NCI-H187 treated with DMSO at 0.1 percent for 48 hours (cell line): ENCODE results near the gene MELTF.
A peak's percentile ranks its signal among the peaks of the same experiment; 100 is the strongest.

Experiments
- DNase-seq: peaks from one replicate; lab custom pipeline; 2025; lab: John Stamatoyannopoulos, UW

The MELTF gene

DNA sequence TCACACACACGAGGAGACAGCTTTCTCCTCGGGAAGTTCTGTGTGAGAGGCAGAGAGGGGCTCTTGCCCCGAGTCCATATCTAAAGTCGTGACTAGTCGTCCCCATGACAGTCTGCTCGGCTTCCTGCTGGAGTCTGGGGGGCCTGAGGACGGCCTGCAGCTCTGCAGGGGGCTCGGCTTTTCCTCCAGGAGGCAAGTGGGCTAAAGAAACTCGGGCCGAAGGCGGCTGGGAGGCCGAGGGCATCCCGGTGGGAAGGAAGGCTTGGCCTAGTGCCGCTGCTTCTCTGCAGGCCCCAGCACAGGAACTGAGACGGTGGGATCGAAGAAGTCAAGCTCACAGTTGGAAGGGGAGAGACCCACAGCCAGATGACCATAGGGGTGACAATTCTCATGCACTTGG, 35.6 kb downstream of the MELTF start:
- no peak for DNase-seq

- no peak for DNase-seq
Observed at GRCh38 chr3:196992461-196993065, 37.1 kb downstream of the MELTF start.

GRCh38 chr3:196991581-196992460, 37.8 kb downstream of the MELTF start:
- DNase-seq = no peak

GRCh38 chr3:196990601-196991007, 39.0 kb downstream of the MELTF start:
- no peak for DNase-seq

GRCh38 chr3:196989721-196990262, 39.8 kb downstream of the MELTF start:
- peak; percentile 37 for DNase-seq

DNA sequence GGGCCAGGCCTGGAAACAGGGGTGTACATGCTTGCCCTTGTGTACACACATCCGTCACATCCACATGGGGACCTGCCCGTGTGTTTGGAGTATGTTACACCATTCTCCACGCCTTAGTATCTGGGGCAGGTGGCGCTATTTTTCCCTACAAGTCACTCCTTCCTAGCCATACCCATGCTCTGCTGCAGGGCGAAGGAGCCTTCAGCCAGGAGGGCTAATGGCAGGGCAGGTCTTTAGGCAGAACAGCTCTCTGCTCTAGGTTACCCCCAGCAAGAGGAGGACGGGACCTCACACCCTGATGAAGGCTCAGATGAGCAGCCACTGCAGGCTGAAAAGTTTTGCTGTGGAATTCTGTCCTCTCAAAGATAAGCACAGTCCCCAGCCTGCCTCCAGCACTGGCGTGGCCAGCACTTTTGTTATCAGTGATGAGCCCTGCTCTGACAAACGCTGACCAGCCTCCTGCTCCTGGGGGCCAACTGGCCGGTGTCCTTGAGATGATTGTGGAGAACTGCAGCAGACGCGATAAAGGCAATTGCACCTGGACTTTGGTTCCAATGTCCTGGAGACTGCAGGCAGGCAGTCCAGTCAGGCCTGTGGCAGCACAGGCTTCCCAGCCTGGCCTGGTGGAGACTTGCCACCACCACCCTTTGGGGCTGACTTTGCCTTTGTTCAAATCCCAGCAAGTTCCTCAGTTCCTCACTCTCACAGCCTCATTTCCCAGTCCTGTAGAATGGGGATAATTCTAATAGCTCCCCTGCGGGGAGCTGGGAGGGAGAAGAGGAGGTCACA, 41.2 kb downstream of the MELTF start:
- DNase-seq = no peak

DNA sequence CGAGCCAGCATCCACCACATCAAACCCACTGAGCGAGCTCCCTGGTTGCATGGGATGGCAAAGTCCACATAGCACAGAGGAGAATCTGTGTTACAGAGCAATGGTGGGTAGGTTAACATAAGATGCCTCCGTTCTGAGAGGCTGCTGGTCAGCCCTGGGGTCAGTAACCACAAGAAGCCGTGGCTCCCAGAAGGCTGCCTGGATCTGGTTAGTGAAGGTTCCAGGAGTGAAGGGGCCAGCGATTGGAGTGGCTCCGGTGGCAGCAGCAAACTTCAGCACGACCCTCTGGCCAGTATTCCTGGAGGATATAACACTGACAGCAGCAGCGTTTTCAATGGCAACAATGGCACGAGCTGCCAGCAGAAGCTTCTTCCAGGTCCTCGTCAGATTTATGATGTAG, 42.6 kb downstream of the MELTF start:
- no peak for DNase-seq

- no peak for DNase-seq
Observed at GRCh38 chr3:196985954-196986885, 43.4 kb downstream of the MELTF start.

GRCh38 chr3:196985298-196985697, 44.3 kb downstream of the MELTF start:
- DNase-seq = no peak

- DNase-seq = no peak
Observed at GRCh38 chr3:196983186-196983585, 46.4 kb downstream of the MELTF start.

DNA sequence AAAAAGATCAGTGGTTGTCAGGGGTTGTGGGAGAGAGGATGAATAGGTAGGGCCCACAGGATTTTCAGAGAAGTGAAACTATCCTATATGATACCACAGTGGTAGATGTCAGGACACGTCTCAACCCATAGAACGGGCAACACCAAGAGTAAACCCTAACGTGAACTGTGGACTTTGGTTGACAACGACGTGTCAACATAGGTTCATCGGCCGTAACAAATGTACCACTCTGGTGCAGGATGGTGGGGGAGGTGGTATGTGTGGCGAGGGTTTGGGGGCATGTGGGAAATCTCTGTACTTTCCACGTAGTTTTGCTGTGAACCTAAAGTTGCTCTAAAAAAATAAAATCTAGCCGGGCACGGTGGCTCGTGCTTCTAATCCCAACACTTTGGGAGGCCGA, 48.0 kb downstream of the MELTF start:
- DNase-seq = no peak

GRCh38 chr3:196979545-196979944, 50.1 kb downstream of the MELTF start:
- DNase-seq = no peak

DNA sequence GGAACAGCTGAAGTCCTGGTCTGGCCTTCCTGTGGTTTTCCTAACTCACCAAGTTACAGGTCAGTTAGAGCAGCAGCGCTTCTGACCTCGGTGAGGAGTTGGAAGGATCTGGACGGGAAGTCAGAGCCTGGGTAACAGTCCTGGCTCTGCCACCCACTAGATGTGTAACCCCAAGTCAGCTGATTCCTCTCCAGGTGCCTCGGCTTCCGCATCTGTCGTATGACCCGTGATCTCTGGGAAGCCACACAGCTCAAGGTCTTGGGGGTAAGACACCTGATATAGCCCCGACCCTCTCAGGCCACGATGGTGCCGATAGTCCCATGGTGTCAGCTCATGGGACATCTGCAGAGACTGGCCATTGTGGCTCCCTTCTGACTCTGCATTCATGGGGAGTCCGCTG, 52.7 kb downstream of the MELTF start:
- no peak for DNase-seq

GRCh38 chr3:196975349-196975748, 54.3 kb downstream of the MELTF start:
- no peak for DNase-seq

DNA sequence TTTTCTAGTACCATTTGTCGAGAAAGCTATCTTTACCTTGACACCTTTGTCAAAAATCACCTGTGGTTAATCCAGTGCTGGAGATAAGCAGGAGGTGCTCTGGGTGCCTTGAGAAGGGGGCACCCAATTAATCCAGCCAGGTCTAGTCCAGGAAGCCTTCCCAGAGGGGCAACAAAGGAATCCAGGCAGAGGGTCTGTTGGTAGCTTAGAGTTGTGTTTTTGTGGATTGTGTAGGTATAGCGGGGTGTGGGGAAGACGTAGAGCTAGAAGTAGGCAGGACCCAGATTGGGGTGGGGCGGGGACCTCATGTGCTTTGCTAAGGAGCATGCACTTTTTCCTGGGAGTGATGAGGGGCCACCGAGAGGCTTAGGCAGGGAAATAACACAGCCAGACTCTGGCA, 55.0 kb downstream of the MELTF start:
- DNase-seq = no peak

- DNase-seq = no peak
Observed at GRCh38 chr3:196971094-196971698, 58.4 kb downstream of the MELTF start.

GRCh38 chr3:196970547-196971093, 59.0 kb downstream of the MELTF start:
- no peak for DNase-seq

- DNase-seq = no peak
Observed at GRCh38 chr3:196969660-196970546, 59.7 kb downstream of the MELTF start.

DNA sequence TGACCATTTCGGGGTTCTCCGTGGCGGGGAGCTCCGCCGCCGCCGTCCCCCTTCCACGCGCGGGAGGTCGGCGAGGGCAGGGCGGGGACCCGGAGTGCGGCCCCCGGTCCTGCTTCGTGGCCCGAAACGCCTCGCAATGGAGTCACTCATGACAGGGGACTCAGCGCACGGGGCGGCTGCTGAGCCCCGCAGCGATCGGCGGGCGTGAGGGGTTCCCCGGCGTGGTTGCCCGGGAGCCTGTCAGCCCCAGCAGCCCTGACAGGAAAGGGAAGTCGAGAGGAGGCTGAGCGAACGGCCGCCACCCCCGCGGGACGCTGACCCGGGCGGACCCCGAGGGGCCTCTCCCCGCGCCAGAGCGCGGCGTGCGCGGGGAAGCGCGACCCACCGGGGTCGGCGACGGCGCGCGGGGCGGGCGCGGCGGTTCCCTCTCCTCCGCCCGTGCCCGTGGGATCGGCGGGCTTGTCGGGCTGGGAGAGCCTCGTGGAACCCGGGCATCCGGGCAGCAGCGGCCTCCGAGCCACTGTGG, 60.4 kb downstream of the MELTF start:
- DNase-seq = no peak
